Urinary bladder (tissue), 4 donors: ENCODE measurements around the gene NAGS. TPM values are rescaled to one million over a fixed set of nuclear protein-coding genes. Genes with fewer than 3 reads are reported as not detected.
"Not testable (repeated sequence)": the region's sequence is repeated elsewhere in the genome, so short reads cannot be mapped to it uniquely, and the experiment has no call there.

ENCODE experiments used
- DNase-seq: peaks from one replicate; pipeline ENCODE4 v3.0.0-alpha.2; 2015; ENCODE audit errors: extremely low spot score
- H3K27ac ChIP-seq: one replicate; pipeline ENCODE4 v1.5.1; 2013; ENCODE audit warnings: low read depth, mild to moderate bottlenecking, moderate library complexity
- H3K36me3 ChIP-seq: one replicate; pipeline ENCODE4 v1.6.1; 2013; ENCODE audit warnings: mild to moderate bottlenecking, moderate library complexity; ENCODE audit not compliant: insufficient read depth
- H3K4me1 ChIP-seq: one replicate; pipeline ENCODE4 v1.6.1; 2013; ENCODE audit warnings: mild to moderate bottlenecking, moderate library complexity; ENCODE audit not compliant: insufficient read depth
- H3K4me3 ChIP-seq: one replicate; pipeline ENCODE4 v1.5.1; 2013; ENCODE audit warnings: low read depth, low read length
- WGBS: extraction: QIAGEN DNeasy Blood & Tissue Kit; methylation state at CpG from one replicate; pipeline ENCODE4 v1.1.7; 2013; 5-methylcytosine and 5-hydroxymethylcytosine counted together
- polyA plus RNA-seq: library from polyadenylated mRNA; stranded (reverse); fragments of 200-250 nt; gene quantifications from one replicate; pipeline ENCODE4 v1.2.3, GENCODE V29; 2013
- total RNA-seq: library from RNA; depleted of rRNA; stranded (reverse); fragments of >200 nt; gene quantifications from one replicate; pipeline ENCODE4 v1.2.3, GENCODE V29; 2014
- donor health status: healthy with polysubstance abuse.
- donor health status: healthy.

The NAGS gene
- total and polyA plus RNA-seq, 2 donors, result 0.90 to 2.1 TPM

GRCh38 chr17:44024271-44024663 lies 19.8 kb downstream of the NAGS start:
- no peak for DNase-seq
- H3K27ac ChIP-seq, result no peak overlapping the region
- H3K4me1 ChIP-seq, result no peaks in the 10 kb centered on the region
- no peak overlapping the region for H3K4me3 ChIP-seq
- no peaks in the 10 kb centered on the region for H3K36me3 ChIP-seq
- WGBS, result 60% methylated on average over 6 of the region's 6 CpGs

GRCh38 chr17:44024853-44025252 lies 20.4 kb downstream of the NAGS start:
- no peak for DNase-seq
- H3K36me3 ChIP-seq, result no peaks in the 10 kb centered on the region
- no peak overlapping the region for H3K4me3 ChIP-seq
- H3K4me1 ChIP-seq, result no peaks in the 10 kb centered on the region
- WGBS, result 88% methylated on average over 4 of the region's 4 CpGs
- no peak overlapping the region for H3K27ac ChIP-seq

GRCh38 chr17:44029736-44030135 lies 25.3 kb downstream of the NAGS start:
- no peak for DNase-seq
- WGBS, result 83% methylated on average over 5 of the region's 5 CpGs
- Histone ChIP-seq H3K27ac (no peak overlapping the region), H3K36me3 (peaks cover 2% of the 10 kb centered on the region), H3K4me3 (no peak overlapping the region), H3K4me1 (no peaks in the 10 kb centered on the region)

- no peak overlapping the region for H3K27ac ChIP-seq
- no peaks in the 10 kb centered on the region for H3K4me1 ChIP-seq
- no peak overlapping the region for H3K4me3 ChIP-seq
- no peak for DNase-seq
- H3K36me3 ChIP-seq, result peaks cover 2% of the 10 kb centered on the region
- 90% methylated on average over 3 of the region's 3 CpGs for WGBS
Observed at GRCh38 chr17:44030482-44030881, 26.1 kb downstream of the NAGS start.

GRCh38 chr17:44033861-44034408 lies 29.5 kb downstream of the NAGS start:
- Histone ChIP-seq H3K27ac (no peak overlapping the region), H3K4me1 (no peaks in the 10 kb centered on the region), H3K36me3 (peaks cover 4% of the 10 kb centered on the region), H3K4me3 (no peak overlapping the region)
- 75% methylated on average over 3 of the region's 3 CpGs for WGBS
- no peak for DNase-seq

- WGBS, result no CpG with 5 or more reads among the region's 3 CpGs
- DNase-seq, H3K27ac ChIP-seq, H3K4me1 ChIP-seq, H3K4me3 ChIP-seq, H3K36me3 ChIP-seq: not testable (repeated sequence)
Observed at GRCh38 chr17:44034688-44035087, 30.3 kb downstream of the NAGS start.

- 92% methylated on average over 2 of the region's 2 CpGs for WGBS
- Histone ChIP-seq H3K4me3 (no peak overlapping the region), H3K36me3 (peaks cover 2% of the 10 kb centered on the region), H3K27ac (no peak overlapping the region), H3K4me1 (no peaks in the 10 kb centered on the region)
- DNase-seq, result no peak
Observed at GRCh38 chr17:44037471-44037870, 33.0 kb downstream of the NAGS start.

- no peak overlapping the region for H3K4me3 ChIP-seq
- WGBS, result 86% methylated on average over 3 of the region's 3 CpGs
- no peak overlapping the region for H3K27ac ChIP-seq
- peaks cover 2% of the 10 kb centered on the region for H3K36me3 ChIP-seq
- H3K4me1 ChIP-seq, result no peaks in the 10 kb centered on the region
- DNase-seq, result no peak
Observed at GRCh38 chr17:44038604-44039011, 34.2 kb downstream of the NAGS start.

- Histone ChIP-seq H3K36me3 (peaks cover 2% of the 10 kb centered on the region), H3K4me3 (no peak overlapping the region), H3K27ac (no peak overlapping the region), H3K4me1 (no peaks in the 10 kb centered on the region)
- 63% methylated on average over 6 of the region's 6 CpGs for WGBS
- no peak for DNase-seq
Observed at GRCh38 chr17:44039829-44040635, 35.6 kb downstream of the NAGS start.

GRCh38 chr17:44043272-44043696 lies 38.9 kb downstream of the NAGS start:
- no peak for DNase-seq

GRCh38 chr17:44044071-44044470 lies 39.6 kb downstream of the NAGS start:
- 38% methylated on average over 1 of the region's 1 CpG for WGBS
- no peaks in the 10 kb centered on the region for H3K4me1 ChIP-seq
- no peaks in the 10 kb centered on the region for H3K36me3 ChIP-seq
- H3K4me3 ChIP-seq, result no peak overlapping the region
- H3K27ac ChIP-seq, result no peak overlapping the region
- DNase-seq, result no peak

More at GRCh38 chr17:44043272-44043696, 38.9 kb downstream of the NAGS start:
- H3K4me3 ChIP-seq, result no peak overlapping the region
- no peak overlapping the region for H3K27ac ChIP-seq
- WGBS, result 33% methylated on average over 4 of the region's 4 CpGs
- no peaks in the 10 kb centered on the region for H3K4me1 ChIP-seq
- H3K36me3 ChIP-seq, result peaks cover 2% of the 10 kb centered on the region

GRCh38 chr17:44045486-44045885 lies 41.1 kb downstream of the NAGS start:
- 91% methylated on average over 4 of the region's 4 CpGs for WGBS
- no peak overlapping the region for H3K4me3 ChIP-seq
- H3K4me1 ChIP-seq, result no peaks in the 10 kb centered on the region
- DNase-seq, result no peak
- H3K36me3 ChIP-seq, result no peaks in the 10 kb centered on the region
- no peak overlapping the region for H3K27ac ChIP-seq

GRCh38 chr17:44046893-44047292 lies 42.5 kb downstream of the NAGS start:
- WGBS, result 99% methylated on average over 7 of the region's 7 CpGs
- not testable (repeated sequence) for DNase-seq, H3K4me3 ChIP-seq, H3K36me3 ChIP-seq, H3K4me1 ChIP-seq, H3K27ac ChIP-seq

- no peak overlapping the region for H3K4me3 ChIP-seq
- H3K36me3 ChIP-seq, result peaks cover 2% of the 10 kb centered on the region
- WGBS, result 93% methylated on average over 9 of the region's 9 CpGs
- DNase-seq, result no peak
- no peak overlapping the region for H3K27ac ChIP-seq
- no peaks in the 10 kb centered on the region for H3K4me1 ChIP-seq
Observed at GRCh38 chr17:44049294-44050060, 45.1 kb downstream of the NAGS start.
